HG03025 (cell line): Measurements from ENCODE around the gene TMEM115.

ENCODE experiments used
- ATAC-seq: cut with Tn5 transposase; IDR thresholded peaks from one replicate; pipeline ENCODE4 v1.9.1; 2021; ENCODE audit warnings: mild to moderate bottlenecking, moderate library complexity; ENCODE audit not compliant: unreplicated experiment, low FRiP score

The TMEM115 gene, protein sequence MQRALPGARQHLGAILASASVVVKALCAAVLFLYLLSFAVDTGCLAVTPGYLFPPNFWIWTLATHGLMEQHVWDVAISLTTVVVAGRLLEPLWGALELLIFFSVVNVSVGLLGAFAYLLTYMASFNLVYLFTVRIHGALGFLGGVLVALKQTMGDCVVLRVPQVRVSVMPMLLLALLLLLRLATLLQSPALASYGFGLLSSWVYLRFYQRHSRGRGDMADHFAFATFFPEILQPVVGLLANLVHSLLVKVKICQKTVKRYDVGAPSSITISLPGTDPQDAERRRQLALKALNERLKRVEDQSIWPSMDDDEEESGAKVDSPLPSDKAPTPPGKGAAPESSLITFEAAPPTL

DNA sequence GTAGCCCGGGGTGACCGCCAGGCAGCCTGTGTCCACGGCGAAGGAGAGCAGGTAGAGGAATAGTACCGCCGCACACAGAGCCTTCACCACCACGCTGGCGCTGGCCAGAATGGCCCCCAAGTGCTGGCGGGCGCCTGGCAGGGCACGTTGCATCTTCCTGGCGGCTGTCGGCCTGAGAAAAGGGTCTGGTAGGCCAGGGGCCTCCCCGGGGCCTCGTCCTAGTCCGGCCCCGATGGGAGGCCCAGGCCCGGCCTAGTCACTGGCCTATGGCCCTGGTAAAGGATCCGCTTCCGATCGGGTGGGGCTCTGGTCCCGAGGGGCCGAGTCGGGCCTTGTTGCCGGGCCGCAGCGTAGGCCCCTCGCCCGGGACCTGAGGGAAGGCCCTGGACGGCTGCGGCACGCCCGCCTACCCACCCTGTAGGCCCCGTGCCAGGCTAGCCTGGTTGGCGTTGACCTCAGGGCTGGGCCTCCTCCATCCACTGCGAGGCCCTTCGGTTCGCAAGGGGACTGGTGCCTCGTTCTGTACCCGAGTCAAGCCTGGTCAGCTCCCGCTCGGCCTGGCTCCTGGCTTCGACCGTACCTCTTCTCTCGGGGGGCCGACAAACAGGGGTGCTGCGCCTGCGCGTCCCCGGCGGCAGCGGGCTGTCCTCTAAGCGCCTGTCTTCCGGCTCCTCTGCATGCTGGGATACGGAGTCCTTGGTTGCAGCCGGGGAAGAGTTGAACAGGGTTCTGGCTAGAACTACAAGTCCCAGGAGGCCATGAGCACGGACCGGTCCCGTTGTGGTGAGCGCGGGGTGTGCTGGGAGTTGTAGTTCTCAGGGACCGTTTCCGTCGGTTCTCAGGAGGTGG, at the start of gene TMEM115:
TSS of gene TMEM115 (minus strand) at position 611 of the 849 bp plus-strand sequence. CDS start at position 153, 458 bp downstream.
- ATAC-seq = peak; percentile 99

DNA sequence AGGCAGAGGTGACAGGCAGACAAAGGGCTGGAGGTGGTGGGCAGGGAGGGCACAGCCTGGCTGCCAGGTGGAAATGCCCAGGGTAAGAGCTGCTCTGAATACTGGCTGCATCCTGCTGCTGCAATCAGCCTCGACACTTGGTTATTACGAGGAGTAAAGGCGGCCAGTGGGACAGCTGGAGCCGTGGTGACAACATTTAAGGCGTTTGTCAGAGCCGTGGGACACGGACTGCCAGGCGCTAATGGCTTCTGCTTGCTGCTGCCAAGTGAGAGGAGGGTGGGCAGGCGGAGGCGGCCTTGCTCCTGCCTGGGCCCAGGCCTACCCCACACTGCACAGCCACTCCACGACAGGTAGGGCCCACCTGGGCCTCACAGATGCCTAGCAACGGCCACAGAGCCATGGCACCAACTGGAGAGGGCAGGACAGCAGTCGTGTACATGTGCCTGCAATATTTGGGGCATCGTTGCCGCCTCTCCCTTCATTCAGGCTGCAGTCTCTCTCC, 49.2 kb upstream of the TMEM115 start:
- no peak for ATAC-seq

DNA sequence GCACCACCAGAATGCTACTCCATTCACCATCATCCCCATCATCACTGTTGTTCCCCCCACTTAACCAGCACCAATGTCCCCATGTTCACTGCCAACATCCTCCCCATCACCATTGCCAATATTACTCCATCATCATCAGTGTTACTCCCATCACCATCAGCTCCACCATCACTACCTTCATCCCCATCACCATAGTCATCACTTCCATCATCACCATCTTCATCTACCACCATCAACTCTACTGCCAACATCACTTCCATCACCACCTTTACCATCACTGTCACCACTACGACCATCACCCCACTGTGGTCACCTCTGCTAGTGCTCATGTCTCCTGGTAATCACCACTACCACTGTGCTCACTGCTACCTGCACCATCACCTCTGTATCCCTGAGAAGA, 47.2 kb upstream of the TMEM115 start:
- ATAC-seq = no peak

DNA sequence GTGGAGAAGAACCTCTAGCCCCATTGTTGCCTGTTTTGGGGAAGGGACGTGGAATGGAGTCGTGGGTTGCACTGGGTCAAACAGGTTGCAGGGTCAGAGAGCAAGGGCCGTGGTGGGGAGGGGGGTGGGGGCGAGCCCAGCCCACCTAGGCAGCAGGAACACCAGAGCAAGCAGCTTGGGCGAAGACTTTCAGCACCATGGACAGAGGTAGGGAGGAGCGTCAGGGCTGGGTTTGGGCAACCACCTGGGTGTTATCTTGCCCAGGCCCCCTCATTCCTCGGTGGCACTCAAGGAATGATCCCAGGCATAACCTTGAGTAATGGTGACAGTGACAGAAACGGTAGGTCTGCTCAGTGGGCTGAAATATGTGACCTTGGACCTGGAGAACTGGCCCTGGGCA, 45.9 kb upstream of the TMEM115 start:
- no peak for ATAC-seq

DNA sequence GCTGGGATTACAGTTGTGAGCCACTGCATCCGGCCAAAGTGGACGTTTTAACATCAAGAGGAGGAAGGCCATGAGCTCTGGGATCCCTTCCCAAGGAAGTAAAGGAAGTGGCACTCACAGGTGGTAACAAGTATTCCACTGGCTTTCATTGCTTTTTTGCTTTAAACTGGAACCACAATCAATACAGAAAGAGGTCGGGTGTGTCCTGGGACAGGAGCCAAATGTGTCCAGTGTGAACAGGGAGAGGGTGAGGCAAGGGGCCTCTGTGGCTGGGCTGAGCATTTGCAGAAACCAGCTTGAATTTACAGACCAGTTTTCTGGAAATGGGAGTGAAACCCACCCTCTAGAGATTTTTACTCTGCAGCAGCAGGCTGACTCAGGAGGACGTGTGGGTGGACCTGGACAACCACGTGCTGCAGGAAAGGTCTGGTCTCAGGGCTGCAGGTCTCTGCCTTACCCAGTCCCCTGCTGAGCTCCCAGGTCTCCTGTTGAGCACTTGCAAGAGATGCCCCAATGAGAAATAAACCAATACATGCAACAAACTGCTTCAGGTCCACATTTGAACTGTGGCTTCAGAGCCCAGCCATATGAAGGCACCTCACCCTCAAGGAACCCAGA, 42.8 kb upstream of the TMEM115 start:
- ATAC-seq = no peak

DNA sequence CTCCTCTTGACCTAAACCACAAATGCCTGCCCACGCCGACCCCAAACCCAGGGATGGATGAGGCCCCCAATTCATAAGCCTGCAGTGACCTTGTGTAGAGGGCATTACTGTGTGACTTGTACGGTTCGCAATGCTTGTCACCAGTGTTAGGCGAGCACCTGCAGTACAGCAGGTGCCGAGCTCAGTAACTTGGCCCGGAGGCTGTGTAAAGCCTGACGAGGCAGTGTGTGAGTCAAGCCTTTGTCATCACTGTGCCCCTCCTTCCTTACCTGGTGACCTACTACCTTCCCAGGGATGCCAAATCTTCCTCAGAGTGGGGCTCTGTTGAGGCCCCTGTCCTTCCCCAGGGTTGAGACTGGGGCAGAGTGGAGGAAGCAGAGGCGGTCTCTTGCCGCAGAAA, 37.2 kb upstream of the TMEM115 start:
- ATAC-seq = no peak

DNA sequence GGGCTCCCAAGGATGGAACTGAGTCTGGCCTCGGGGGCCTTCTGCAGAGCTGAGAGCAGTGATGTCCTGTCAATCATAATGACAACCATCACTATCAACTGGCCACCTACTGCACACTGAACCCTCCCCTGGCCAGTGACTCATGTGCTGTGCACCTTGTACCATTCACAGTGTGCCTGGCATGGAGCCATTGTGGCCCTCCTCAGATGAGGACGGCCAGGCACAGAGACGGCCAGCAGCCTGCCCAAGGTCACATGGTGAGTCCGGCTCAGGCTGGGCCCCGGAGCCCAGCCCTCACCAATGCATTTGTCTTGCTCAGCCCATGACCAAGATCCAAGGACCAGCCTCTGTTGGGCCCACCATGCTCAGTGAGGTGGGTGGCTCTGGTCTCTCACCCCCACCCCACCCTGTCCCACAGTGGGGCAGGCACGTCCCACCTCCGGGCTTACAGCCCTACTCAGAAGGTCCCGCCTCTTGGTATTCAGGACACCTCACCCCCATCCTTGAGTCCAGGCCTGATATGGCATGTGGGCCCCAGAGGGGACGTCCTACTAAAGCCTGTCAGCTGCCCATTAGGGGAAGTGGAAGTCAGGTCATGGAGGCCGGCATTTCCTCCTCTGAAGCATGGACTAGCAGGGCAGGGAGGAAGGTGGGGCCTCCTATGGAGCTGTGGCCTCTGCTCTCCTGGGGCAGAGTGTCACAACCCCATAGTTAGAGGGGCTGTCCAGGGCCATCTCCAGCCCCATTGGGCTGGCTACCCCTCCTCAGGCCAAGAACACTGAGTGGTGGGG, 35.9 kb upstream of the TMEM115 start:
- ATAC-seq = no peak

DNA sequence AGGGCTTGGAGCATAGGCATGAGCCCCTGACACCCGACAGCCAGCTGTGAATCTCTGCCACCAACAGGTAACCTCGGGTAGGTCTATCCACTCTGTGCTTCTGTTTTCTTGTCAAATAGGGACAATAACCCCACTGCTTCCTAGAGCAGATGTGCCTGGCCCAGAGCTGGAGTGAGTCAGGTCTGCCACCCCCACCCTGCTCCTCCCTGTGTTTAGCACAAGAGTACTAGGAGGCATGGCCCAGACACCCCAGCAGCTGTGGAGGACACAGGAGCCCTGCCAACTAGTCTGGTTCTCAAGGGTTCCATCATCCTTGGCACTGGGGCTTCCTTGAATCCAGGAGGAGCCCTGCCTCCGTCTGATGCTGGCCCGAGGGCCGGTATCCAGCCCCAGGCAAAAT, 33.7 kb upstream of the TMEM115 start:
- ATAC-seq = no peak

DNA sequence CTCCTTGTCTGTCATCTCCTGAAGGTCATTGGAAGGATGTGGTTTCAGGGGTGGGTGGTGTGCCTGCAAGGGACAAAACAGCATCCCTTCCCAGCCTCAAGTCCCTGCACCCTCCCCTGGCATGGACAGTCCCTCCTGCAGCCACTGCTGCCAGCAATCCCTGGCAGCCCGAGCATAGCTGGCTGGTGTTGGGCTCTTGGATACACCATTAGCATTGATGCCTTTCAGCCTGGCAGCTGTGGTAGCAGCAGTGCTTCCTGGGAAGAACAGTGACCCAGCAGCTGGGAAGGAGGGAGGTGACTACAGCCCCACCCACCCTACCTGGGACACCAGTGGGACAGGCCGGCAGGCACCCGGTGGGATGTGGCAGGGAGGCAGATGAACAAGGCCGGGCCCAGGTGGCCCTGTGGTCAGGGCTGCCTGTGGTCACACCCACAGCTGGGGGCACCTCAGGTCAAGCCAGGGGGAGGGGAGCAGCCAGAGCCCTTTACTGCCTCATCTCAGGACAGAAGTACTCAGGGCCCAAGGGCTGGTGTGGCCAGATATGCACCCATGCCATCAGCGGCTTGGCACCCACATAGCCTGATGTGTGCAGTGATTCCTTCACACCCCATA, 32.9 kb upstream of the TMEM115 start:
- ATAC-seq = no peak

DNA sequence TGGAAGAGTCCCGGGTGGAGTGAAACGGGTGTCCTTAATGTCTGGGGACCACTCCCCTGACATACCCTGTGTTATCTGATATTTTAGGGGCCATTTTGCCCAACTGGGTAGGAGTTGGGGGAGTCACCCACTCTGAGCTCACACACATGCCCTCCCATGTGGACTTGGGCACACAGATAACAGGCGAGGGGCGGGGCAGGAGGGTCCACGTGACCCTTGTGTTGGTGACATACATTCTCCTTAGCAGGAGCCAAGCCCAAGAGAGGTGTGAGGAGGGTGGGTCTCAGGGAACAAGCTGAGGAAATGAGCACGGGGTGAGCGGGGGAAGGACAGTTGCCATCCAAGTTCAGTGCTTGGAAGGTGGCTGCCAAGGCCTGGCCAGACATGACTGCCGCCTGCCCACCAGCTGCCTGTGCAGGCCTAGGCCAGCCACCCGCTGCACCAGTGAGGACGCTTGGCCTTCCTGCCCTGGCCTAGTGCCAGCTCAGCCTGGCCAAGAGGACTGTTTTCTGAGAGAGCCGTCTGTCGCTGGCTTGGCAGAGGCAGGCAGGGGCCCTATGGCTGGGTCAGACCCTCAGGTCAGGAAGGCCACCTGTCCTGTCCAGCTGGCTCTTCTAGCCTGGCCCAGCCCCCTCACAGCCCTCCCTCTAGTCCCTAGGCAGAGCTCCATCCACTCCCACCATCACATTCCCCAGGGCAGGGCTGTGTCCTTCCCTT, 31.3 kb upstream of the TMEM115 start:
- ATAC-seq = no peak

DNA sequence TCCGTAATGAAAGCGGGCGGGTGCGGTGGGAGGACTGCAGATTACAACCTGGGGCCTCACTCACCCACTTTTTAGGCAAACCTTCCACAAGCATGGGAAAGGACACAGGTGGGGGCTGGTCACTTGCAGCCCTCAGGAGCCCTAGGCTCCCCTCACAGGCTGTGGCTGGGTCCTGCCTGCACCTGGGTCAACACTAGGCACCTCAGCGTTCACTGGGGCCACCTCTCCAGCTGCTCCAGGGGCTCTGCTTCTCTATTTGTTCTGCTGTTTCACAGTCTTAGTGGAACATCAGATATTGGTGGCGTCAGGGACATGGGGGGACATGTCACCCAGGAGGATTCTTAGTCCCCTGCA, 30.1 kb upstream of the TMEM115 start:
- no peak for ATAC-seq

DNA sequence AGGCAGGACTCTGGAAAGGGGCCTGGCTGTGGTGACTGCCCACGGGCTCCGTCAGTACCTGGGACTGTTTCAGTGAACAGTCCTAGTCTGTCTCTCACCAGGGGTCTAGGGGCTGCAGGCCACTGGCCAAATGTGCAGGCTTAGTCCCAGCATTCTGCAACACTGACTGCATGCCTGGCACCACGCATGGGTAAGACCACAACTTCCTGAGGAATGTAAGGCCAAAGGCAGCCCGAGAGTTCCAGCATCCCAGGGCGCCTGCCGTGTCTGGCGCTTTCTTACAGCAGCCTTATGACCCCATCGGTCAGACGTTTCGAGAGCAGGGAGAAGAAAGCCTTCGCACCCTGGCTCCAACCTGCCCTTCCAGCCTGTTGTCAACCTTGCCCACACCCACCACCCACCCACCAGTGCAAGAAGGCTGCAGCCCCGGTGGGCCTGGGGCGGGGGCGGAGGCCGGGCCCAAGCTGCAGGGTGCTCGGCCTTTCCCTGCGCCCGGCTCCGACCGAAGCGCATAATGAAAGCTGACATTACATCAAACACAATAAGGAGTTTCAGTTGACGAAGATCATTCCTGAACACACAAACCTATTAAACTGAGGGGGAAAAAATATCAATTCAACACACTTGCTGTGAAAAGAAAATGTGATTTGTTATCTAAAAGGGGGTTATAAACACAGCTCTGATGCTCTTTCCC, 29.5 kb upstream of the TMEM115 start:
- no peak for ATAC-seq

DNA sequence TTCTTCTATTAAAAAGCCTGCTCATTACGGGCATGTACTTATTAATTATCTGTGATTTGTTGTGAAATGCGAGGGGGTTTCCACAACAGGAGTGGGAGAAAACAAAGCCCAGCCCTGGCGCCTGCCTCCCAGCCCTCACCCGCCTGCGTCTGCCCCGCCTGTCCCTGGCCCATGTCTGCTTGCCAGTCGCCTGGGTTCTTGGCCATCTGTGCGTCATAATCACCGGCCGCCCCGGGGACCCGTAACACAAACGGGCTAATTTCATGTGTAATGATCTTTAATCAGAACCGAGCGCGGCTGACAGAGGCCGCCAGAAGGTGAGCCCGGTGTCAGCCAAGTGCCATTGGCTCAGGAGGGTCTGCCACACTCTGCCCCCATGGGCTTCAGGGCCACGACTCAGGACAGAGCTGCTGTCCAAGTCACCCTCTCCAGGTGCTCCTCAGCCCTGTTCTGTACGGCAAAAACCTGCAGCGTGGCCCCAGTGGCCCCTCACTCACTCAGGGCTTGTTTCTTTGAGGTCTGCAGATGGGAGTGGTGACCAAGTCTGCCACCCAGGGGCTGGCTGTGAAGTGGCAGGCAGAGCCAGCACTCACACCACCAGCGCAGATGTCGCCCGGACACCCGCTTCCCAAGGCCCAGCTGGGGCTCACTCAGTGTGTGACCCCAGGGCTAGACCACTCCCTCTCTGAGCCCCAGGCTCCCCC, 28.8 kb upstream of the TMEM115 start:
- ATAC-seq = no peak

DNA sequence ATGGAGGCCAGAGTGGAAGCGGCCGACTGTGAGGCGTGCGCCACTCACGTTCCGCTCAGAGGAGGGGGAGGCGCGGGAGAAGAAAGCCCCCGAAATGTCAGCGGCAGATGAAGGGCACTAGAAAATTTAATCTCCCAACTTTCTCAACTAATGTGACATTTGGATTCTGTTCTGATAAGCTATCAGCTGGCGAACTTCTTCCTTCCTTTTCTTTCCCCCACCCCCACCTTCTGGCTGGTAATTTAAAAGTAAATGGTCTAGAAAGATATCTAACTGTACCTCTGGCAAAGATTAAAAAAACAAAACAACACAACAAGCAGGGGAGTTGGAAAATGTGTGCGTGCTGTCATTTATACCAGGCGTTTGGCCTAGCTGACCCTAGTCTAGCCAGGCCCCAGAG, 26.4 kb upstream of the TMEM115 start:
- no peak for ATAC-seq

DNA sequence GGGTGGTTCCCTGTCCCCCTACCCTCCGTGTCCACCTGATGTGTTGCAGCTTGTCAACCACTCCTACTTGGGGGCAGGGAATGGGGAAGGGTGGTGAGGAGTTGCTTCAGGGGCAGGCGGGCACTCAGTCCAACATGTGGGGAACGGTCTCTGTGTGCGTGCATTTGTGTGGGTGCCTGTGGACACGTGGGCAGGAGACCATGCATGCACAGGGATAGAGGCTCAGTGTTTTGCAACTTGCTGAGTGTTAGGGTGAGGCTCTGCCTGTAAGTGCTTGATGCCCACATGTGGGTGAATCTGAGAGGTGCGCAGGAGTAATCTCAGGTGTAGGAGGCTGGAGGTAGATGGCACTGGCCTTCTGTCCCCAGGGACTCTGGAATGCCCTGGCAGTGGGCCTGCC, 24.4 kb upstream of the TMEM115 start:
- no peak for ATAC-seq

DNA sequence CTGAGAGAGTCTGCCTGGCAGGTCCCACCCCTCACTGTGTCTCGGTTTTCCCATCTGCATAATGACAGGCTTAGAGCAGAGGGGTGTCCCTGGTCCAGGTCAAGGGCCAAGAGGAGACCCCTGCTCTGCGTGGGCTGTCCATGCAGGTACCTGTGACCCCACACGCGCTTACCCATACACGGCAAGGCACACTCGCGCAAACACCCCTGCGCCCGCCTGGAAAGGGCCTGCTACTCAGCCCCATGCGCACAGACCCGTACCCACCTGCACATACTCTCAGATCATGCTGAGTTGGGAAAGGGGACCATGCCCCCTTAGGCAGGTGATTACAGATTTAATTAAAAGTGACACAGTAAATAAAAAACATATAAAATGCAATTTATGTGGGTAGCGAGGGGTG, 23.4 kb upstream of the TMEM115 start:
- no peak for ATAC-seq

DNA sequence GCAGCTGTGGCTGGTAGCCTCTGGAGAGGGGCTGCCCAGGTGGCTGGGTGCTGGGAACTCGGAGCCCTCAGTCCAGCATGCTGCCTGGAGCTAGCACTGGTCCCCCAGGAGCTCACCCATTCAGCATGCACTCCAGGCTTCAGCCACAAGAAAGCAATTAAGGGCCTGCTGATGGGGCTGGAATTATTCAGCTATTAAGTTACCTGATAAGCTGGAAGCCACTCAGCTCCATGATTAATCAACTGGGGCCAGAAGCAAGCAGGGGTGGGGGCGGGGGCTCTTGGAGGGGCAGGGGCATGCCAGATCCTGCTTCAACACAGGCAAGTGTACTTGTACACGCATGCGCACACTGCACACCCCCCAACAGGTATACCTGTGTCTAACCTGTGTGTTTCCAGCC, 22.1 kb upstream of the TMEM115 start:
- ATAC-seq = no peak

DNA sequence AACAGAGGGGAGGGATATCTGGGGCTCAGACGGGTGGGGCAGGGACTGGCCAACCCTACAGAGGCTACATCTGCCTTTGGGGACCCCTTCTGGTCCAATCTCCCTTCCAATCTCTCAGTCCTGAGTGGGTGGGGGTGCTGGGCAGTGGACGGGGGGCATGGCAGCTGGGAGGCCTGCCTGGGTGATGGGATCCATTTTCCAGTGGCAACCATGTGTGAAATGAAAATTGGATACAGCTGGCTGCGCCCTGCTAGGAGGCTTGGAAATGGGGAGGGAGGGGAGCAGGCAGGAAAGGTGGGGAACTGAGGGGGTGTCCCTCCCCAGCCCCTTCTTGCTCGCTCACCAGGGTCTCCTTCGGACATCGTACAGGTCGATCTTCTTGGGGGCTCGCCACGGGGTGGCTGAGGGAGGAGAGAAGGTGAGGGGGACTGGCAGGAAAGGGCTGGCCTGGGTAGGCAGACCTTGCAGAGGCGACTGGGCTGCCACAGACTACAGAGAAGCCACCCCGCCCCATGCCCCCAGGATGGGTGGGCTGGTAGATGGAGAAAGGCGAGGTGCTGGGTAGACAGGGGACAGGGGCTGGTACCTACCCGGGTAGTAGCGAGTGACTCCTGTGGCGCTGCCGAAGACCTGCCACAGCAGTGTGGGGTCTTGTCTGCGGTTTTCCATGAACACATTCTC, 21.2 kb upstream of the TMEM115 start:
- no peak for ATAC-seq
